B cell (primary cell): Measurements from ENCODE around the gene KCNQ5. TPM values are rescaled to one million over a fixed set of nuclear protein-coding genes. Genes with fewer than 3 reads are reported as not detected.

Source experiments
- ATAC-seq: fragments of 200-7000 bp; cut with Tn5 transposase; one replicate; pipeline ENCODE4 v1.10.0; 2021; ENCODE audit warnings: low read depth, mild to moderate bottlenecking, moderate number of reproducible peaks, moderate library complexity
- CTCF ChIA-PET: fragments of 350-600 bp; sonication (Branson Sonifier 250); formaldehyde crosslinking; loops from one replicate; lab custom pipeline; 2021; ENCODE audit warnings: antibody characterized with exemption, inconsistent platforms; lab: Charles Lee
- POLR2A ChIA-PET: fragments of 350-600 bp; sonication (Branson Sonifier 250); formaldehyde crosslinking; loops from one replicate; lab custom pipeline; 2021; ENCODE audit warnings: antibody characterized with exemption; lab: Charles Lee
- DNase-seq: peaks from one replicate; pipeline ENCODE4 v3.0.0; 2013
- H2AFZ ChIP-seq: 2 replicates; pipeline ENCODE4 v1.6.1; 2012; ENCODE audit warnings: mild to moderate bottlenecking, low read depth, low read length; ENCODE audit not compliant: insufficient read depth, poor library complexity, severe bottlenecking
- H3K27ac ChIP-seq, 2 donors: 1 replicate in 1 of 2; 2 replicates in 1 of 2; pipeline ENCODE4 v1.5.1; 2012 to 2013; ENCODE audit warnings: low read length in 2 of 2, mild to moderate bottlenecking in 2 of 2, moderate library complexity in 1 of 2
- H3K27me3 ChIP-seq, 4 experiments: fragments of 200-600 bp in 1 of 4; sonication (generic) in 1 of 4; replicated peaks in 1 of 4; 1 replicate in 2 of 4; 2 replicates in 2 of 4; pipeline versions ENCODE4 v1.6.1 to v1.7.0; 2013 to 2016; ENCODE audit warnings: low read length in 3 of 4, mild to moderate bottlenecking in 2 of 4, mixed read lengths in 1 of 4, moderate library complexity in 1 of 4; ENCODE audit not compliant: insufficient read depth in 4 of 4, control insufficient read depth in 3 of 4; ENCODE audit errors: control extremely low read depth in 1 of 4
- H3K36me3 ChIP-seq, 2 experiments: replicated peaks in 1 of 2; 1 replicate in 1 of 2; 2 replicates in 1 of 2; pipeline versions ENCODE4 v1.6.1 to v1.7.1; 2013; ENCODE audit warnings: low read length in 1 of 2; ENCODE audit not compliant: insufficient read depth in 2 of 2, control insufficient read depth in 1 of 2; ENCODE audit errors: control extremely low read depth in 1 of 2, extremely low read depth in 1 of 2
- H3K4me1 ChIP-seq, 2 donors: fragments of 200-600 bp in 1 of 2; sonication (generic) in 1 of 2; 1 replicate in 1 of 2; 2 replicates in 1 of 2; pipeline versions ENCODE4 v1.5.1 to v1.6.1; 2013 to 2017; ENCODE audit warnings: low read length in 2 of 2; ENCODE audit not compliant: control insufficient read depth in 2 of 2, insufficient read depth in 2 of 2
- H3K4me2 ChIP-seq: replicated peaks from 2 replicates; pipeline ENCODE3; 2012; ENCODE audit warnings: mild to moderate bottlenecking, low read depth, low read length; ENCODE audit not compliant: poor library complexity, severe bottlenecking
- H3K4me3 ChIP-seq, 5 experiments: fragments of 200-600 bp in 1 of 5; sonication (generic) in 1 of 5; 1 replicate in 3 of 5; 2 replicates in 2 of 5; pipeline versions ENCODE4 v1.5.1 to v1.7.0; 2011 to 2016; ENCODE audit warnings: low read length in 4 of 5, mild to moderate bottlenecking in 4 of 5, low read depth in 2 of 5, control low read depth in 1 of 5, moderate library complexity in 1 of 5; ENCODE audit not compliant: insufficient read depth in 1 of 5; ENCODE audit errors: control extremely low read depth in 1 of 5, extremely low read depth in 1 of 5
- H3K79me2 ChIP-seq: fragments of 200-600 bp; sonication (generic); one replicate; pipeline ENCODE4 v1.6.0; 2016; ENCODE audit warnings: low read length; ENCODE audit not compliant: control insufficient read depth, insufficient read depth
- H3K9ac ChIP-seq: fragments of 200-600 bp; sonication (generic); 2 replicates; pipeline ENCODE4 v1.6.1; 2017; ENCODE audit warnings: mild to moderate bottlenecking, low read length, moderate library complexity
- H3K9me3 ChIP-seq, 3 donors: one replicate each; pipeline versions ENCODE4 v1.6.1 to v1.7.1; 2013; ENCODE audit warnings: low read length in 2 of 3; ENCODE audit not compliant: control insufficient read depth in 2 of 3, insufficient read depth in 1 of 3; ENCODE audit errors: control extremely low read depth in 1 of 3
- H4K20me1 ChIP-seq: 2 replicates; pipeline ENCODE4 v1.6.0; 2012; ENCODE audit warnings: mild to moderate bottlenecking, low read length; ENCODE audit not compliant: insufficient read depth, control insufficient read depth, poor library complexity, severe bottlenecking
- H3K27ac Mint-ChIP-seq: one replicate; pipeline ENCODE4 v1.8.0; 2021; ENCODE audit warnings: mixed read lengths
- H3K27me3 Mint-ChIP-seq: one replicate; pipeline ENCODE4 v1.8.0; 2021; ENCODE audit warnings: mixed read lengths
- H3K4me1 Mint-ChIP-seq: one replicate; pipeline ENCODE4 v1.8.0; 2021; ENCODE audit warnings: mixed read lengths
- H3K4me3 Mint-ChIP-seq: one replicate; pipeline ENCODE4 v1.8.0; 2021; ENCODE audit warnings: mixed read lengths
- H3K9me3 Mint-ChIP-seq: one replicate; pipeline ENCODE4 v1.8.0; 2022; ENCODE audit warnings: mixed read lengths; ENCODE audit not compliant: insufficient read depth
- EZH2 ChIP-seq: IDR thresholded peaks from 2 replicates; pipeline ENCODE4 v1.6.1; 2012; ENCODE audit warnings: borderline replicate concordance, low read depth, mild to moderate bottlenecking, moderate library complexity, low read length; ENCODE audit not compliant: insufficient read depth, poor library complexity, severe bottlenecking
- WGBS: methylation state at CpG from one replicate; pipeline ENCODE4 v1.1.5; 2013; ENCODE audit warnings: missing lambda C conversion rate; ENCODE audit not compliant: insufficient coverage; 5-methylcytosine and 5-hydroxymethylcytosine counted together
- intact Hi-C: fragments of 100-400 bp; cut with micrococcal nuclease; formaldehyde crosslinking; loops from one replicate; pipeline ENCODE4 v1.10.0; 2022
- polyA plus RNA-seq: library from polyadenylated mRNA; depleted of rRNA; stranded (reverse); fragments of >200 nt; gene quantifications from 2 replicates; pipeline ENCODE4 v1.2.3, GENCODE V29; 2012
- total RNA-seq, 2 donors: library from RNA; stranded (reverse); fragments of 120-200 nt in 1 of 2; gene quantifications; 1 replicate in 1 of 2; 2 replicates in 1 of 2; pipeline versions ENCODE4 v1.2.3 to v1.2.4, GENCODE V29; 2013 to 2022
- TF ChIP-seq, protein P1 (sequence below): fragments of 200-600 bp; IDR thresholded peaks from one replicate; pipeline ENCODE4 v1.8.0; 2022; ENCODE audit warnings: antibody characterized with exemption, mild to moderate bottlenecking

Gene KCNQ5
- total and polyA plus RNA-seq, 2 donors (not counting 1 experiment from before 2014, with no cell fraction given) = 2.3 to 9.4 TPM

DNA sequence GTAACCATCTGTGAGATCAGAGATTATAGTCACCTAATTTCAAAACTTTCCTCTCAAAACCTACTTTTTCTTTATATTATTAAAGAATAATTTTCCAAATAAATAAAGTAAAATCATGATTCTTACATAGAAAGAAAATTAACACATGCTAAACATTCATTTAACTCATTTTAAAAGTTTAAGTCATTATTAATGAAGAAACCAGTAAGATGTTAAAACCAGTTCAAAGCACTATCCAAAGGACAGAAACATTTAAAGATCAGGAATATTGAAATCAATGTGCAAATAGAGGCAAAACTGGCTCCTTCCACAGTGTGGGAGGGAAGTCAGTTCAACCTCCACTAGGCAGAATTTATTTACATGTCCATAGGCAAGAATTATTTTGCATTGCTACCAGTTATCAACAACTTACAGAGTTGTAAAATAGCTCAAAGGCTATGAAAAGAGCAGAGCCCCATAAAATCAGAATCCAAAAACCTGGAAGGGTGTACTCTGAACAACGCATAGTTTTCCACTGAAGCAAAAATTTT is 456.5 kb downstream of the KCNQ5 start:
- Histone ChIP-seq H3K27me3 (no peaks in the 10 kb centered on the region), H3K27ac (no peak overlapping the region), H2AFZ (no peak overlapping the region), H3K9ac (no peak overlapping the region), H3K9me3 (no peaks in the 10 kb centered on the region), H3K79me2 (no peaks in the 10 kb centered on the region), H3K4me3 (no peak overlapping the region), H4K20me1 (no peaks in the 10 kb centered on the region), H3K4me2 (no peak overlapping the region), H3K36me3 (no peaks in the 10 kb centered on the region), H3K4me1 (no peaks in the 10 kb centered on the region)
- H3K4me3 Mint-ChIP-seq = no peak overlapping the region
- no peak overlapping the region for H3K27ac Mint-ChIP-seq
- TF ChIP-seq, protein P1, sequence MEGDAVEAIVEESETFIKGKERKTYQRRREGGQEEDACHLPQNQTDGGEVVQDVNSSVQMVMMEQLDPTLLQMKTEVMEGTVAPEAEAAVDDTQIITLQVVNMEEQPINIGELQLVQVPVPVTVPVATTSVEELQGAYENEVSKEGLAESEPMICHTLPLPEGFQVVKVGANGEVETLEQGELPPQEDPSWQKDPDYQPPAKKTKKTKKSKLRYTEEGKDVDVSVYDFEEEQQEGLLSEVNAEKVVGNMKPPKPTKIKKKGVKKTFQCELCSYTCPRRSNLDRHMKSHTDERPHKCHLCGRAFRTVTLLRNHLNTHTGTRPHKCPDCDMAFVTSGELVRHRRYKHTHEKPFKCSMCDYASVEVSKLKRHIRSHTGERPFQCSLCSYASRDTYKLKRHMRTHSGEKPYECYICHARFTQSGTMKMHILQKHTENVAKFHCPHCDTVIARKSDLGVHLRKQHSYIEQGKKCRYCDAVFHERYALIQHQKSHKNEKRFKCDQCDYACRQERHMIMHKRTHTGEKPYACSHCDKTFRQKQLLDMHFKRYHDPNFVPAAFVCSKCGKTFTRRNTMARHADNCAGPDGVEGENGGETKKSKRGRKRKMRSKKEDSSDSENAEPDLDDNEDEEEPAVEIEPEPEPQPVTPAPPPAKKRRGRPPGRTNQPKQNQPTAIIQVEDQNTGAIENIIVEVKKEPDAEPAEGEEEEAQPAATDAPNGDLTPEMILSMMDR = no peak
- no peak for TF ChIP-seq EZH2
- intact Hi-C loops = no loop called here
- POLR2A ChIA-PET = no interaction called here
- no CpG with 5 or more reads among the region's 1 CpG for WGBS
- no peaks in the 10 kb centered on the region for H3K9me3 Mint-ChIP-seq
- H3K27me3 Mint-ChIP-seq = no peaks in the 10 kb centered on the region
- ATAC-seq = no peak
- DNase-seq = no peak
- CTCF ChIA-PET = no interaction called here
- no peaks in the 10 kb centered on the region for H3K4me1 Mint-ChIP-seq

DNA sequence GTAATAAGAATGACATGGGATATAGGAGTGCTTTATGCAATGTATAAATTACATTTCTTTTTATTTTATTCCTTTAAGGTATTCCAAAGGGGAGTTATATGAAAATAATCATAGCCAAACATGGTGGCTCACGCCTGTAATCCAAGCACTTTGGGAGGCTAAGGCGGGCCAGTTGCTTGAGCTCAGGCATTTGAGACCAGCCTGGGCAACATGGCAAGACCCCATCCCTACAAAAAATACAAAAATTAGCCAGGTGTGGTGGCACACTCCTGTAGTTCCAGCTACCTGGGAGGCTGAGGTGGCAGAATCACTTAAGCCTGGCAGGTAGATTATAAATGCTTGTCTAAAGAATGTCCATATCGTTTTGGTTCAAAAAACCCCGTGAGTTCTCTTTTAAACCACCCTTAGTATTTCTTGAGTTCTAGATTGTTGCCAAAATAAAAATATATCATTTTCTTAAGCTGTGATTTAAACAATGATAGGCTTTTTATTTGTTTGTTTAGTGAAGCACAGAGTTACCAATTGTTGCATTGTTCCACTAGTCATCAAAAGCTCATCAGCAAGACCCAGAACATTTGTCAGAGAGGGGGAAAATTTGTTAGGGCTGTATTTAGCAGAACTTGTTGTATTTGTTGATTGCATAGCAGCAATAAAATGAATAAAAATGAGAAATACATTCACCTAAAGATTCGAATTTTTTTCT is 457.2 kb downstream of the KCNQ5 start:
- CTCF ChIA-PET = no interaction called here
- TF ChIP-seq EZH2 = no peak
- TF ChIP-seq, protein P1 = no peak
- no CpG with 5 or more reads among the region's 5 CpGs for WGBS
- Mint-ChIP-seq H3K27ac (no peak overlapping the region), H3K27me3 (no peaks in the 10 kb centered on the region), H3K4me3 (no peak overlapping the region), H3K9me3 (no peaks in the 10 kb centered on the region), H3K4me1 (no peaks in the 10 kb centered on the region)
- no peak for ATAC-seq
- H3K36me3 ChIP-seq = no peaks in the 10 kb centered on the region
- POLR2A ChIA-PET = no interaction called here
- no peak overlapping the region for H3K4me2 ChIP-seq
- H3K27me3 ChIP-seq = no peaks in the 10 kb centered on the region
- DNase-seq = no peak
- H3K9ac ChIP-seq = no peak overlapping the region
- no peak overlapping the region for H2AFZ ChIP-seq
- H3K4me1 ChIP-seq = no peaks in the 10 kb centered on the region
- no peak overlapping the region for H3K27ac ChIP-seq
- intact Hi-C loops = no loop called here
- no peak overlapping the region for H3K4me3 ChIP-seq
- H3K79me2 ChIP-seq = no peaks in the 10 kb centered on the region
- no peaks in the 10 kb centered on the region for H3K9me3 ChIP-seq
- no peaks in the 10 kb centered on the region for H4K20me1 ChIP-seq
